ENCODE results near the gene PRKCZ. TPM values are rescaled to one million over a fixed set of nuclear protein-coding genes. Genes with fewer than 3 reads are reported as not detected.
A peak's percentile ranks its signal among the peaks of the same experiment; 100 is the strongest.

The PRKCZ gene
- total and polyA plus RNA-seq, 9 of the 15 experiments (the other 6 are each of a cell fraction or from before 2014, with no cell fraction given): 0.07 to 3.1 (median 1.3) TPM

GRCh38 chr1:2204415-2205190, 154.4 kb downstream of the PRKCZ start (continued):
- no peak for TF ChIP-seq MYC (IDR thresholded peaks at IDR 0.05; ENCODE audit: low read depth, low read length)
- TF ChIP-seq MYC (CRISPR knock-in tag; IDR thresholded peaks at IDR 0.05; ENCODE audit: borderline replicate concordance, low read depth): 0 out of 2 replicates have a peak, but pooled peaks have one; percentile 29
- TF ChIP-seq MIER1 (IDR thresholded peaks at IDR 0.05; ENCODE audit: low read depth): no peak
- no peak for TF ChIP-seq HNRNPH1 (optimal IDR thresholded peaks at IDR 0.05; ENCODE audit: low read depth, low read length)
- no peak for TF ChIP-seq ESRRA (IDR thresholded peaks at IDR 0.05; ENCODE audit: borderline replicate concordance, low read depth)
- no peak for TF ChIP-seq ETV1 (tag; conservative IDR thresholded peaks at IDR 0.05; ENCODE audit: low read depth)
- peak; percentile 22 for TF ChIP-seq HNRNPLL (IDR thresholded peaks at IDR 0.05; ENCODE audit: low read depth, low read length, poor library complexity, severe bottlenecking)
- no peak for TF ChIP-seq SETDB1 (IDR thresholded peaks at IDR 0.05; ENCODE audit: low read length)
- no peak for TF ChIP-seq ARID3B (CRISPR knock-in tag; IDR thresholded peaks at IDR 0.05; ENCODE audit: borderline replicate concordance)
- TF ChIP-seq RFX1 (IDR thresholded peaks at IDR 0.05): no peak
- no peak for TF ChIP-seq ZNF584 (CRISPR knock-in tag; IDR thresholded peaks at IDR 0.05; ENCODE audit: low read depth)
- no peak for TF ChIP-seq CREB5 (CRISPR knock-in tag; IDR thresholded peaks at IDR 0.05)
- 0 out of 4 replicates have a peak, but pooled peaks of 1 of the 2 experiments have one; percentile 28 for TF ChIP-seq SRF (CRISPR knock-in tag; IDR thresholded peaks at IDR 0.05)
- TF ChIP-seq PHB (CRISPR knock-in tag; IDR thresholded peaks at IDR 0.05): no peak
- TF ChIP-seq E2F6 (IDR thresholded peaks at IDR 0.05; ENCODE audit: borderline replicate concordance in 1 of 2, extremely low read depth in 1 of 2, insufficient read depth in 1 of 2, insufficient read length in 1 of 2, low read depth in 1 of 2, low read length in 1 of 2, poor library complexity in 1 of 2, severe bottlenecking in 1 of 2): peak in 1 of 2 experiments; percentile 22
- TF ChIP-seq PHF8 (IDR thresholded peaks at IDR 0.05; ENCODE audit: borderline replicate concordance, low read length): peak; percentile 59; the same call in 1 of the 2 replicates
- TF ChIP-seq PRDM10 (IDR thresholded peaks at IDR 0.05; ENCODE audit: partially characterized antibody): no peak
- TF ChIP-seq KLF6 (CRISPR knock-in tag; IDR thresholded peaks at IDR 0.05; ENCODE audit: borderline replicate concordance): no peak
- no peak for TF ChIP-seq CTBP1 (IDR thresholded peaks at IDR 0.05; ENCODE audit: borderline replicate concordance)
